Measurements from ENCODE around the gene GNG8. TPM values are rescaled to one million over a fixed set of nuclear protein-coding genes. Genes with fewer than 3 reads are reported as not detected.

GNG8 gene
- total RNA-seq, 1 experiment from 2014 or later, result not detected

- DNase-seq (ENCODE audit: extremely low read depth, low read depth), result no peak
These were observed 14.5 kb downstream of the GNG8 start for GRCh38 chr19:46621191-46622117.

GRCh38 chr19:46620716-46621115, 15.3 kb downstream of the GNG8 start:
- no peak for DNase-seq (ENCODE audit: extremely low read depth, low read depth)

GRCh38 chr19:46620267-46620666, 15.7 kb downstream of the GNG8 start:
- no peak for DNase-seq (ENCODE audit: extremely low read depth, low read depth)

- no peak for DNase-seq (ENCODE audit: extremely low read depth, low read depth)
These were observed 17.3 kb downstream of the GNG8 start for GRCh38 chr19:46618670-46619231.

GRCh38 chr19:46617601-46618000, 18.4 kb downstream of the GNG8 start:
- DNase-seq (ENCODE audit: extremely low read depth, low read depth), result no peak

GRCh38 chr19:46616631-46617322, 19.2 kb downstream of the GNG8 start:
- no peak for DNase-seq (ENCODE audit: extremely low read depth, low read depth)

- DNase-seq (ENCODE audit: extremely low read depth, low read depth), result no peak
These were observed 20.0 kb downstream of the GNG8 start for GRCh38 chr19:46615966-46616365.

- DNase-seq (ENCODE audit: extremely low read depth, low read depth), result peak; percentile 65
These were observed 21.8 kb downstream of the GNG8 start for GRCh38 chr19:46614114-46614722.

- DNase-seq (ENCODE audit: extremely low read depth, low read depth), result no peak
These were observed 22.5 kb downstream of the GNG8 start for GRCh38 chr19:46613525-46613924.

- DNase-seq (ENCODE audit: extremely low read depth, low read depth), result no peak
These were observed 24.2 kb downstream of the GNG8 start for GRCh38 chr19:46611776-46612175.

- DNase-seq (ENCODE audit: extremely low read depth, low read depth), result no peak
These were observed 24.9 kb downstream of the GNG8 start for GRCh38 chr19:46610851-46611770.

- DNase-seq (ENCODE audit: extremely low read depth, low read depth), result no peak
These were observed 25.6 kb downstream of the GNG8 start for GRCh38 chr19:46610413-46610775.

GRCh38 chr19:46609511-46610412, 26.2 kb downstream of the GNG8 start:
- DNase-seq (ENCODE audit: extremely low read depth, low read depth), result no peak

- no peak for DNase-seq (ENCODE audit: extremely low read depth, low read depth)
These were observed 27.2 kb downstream of the GNG8 start for GRCh38 chr19:46608581-46609345.

GRCh38 chr19:46608178-46608577, 27.8 kb downstream of the GNG8 start:
- no peak for DNase-seq (ENCODE audit: extremely low read depth, low read depth)

- DNase-seq (ENCODE audit: extremely low read depth, low read depth), result no peak
These were observed 28.6 kb downstream of the GNG8 start for GRCh38 chr19:46607448-46607841.

GRCh38 chr19:46606681-46607447, 29.1 kb downstream of the GNG8 start:
- DNase-seq (ENCODE audit: extremely low read depth, low read depth), result no peak

- no peak for DNase-seq (ENCODE audit: extremely low read depth, low read depth)
These were observed 30.0 kb downstream of the GNG8 start for GRCh38 chr19:46606019-46606418.

Data from NCI-H460 (cell line).